Measurements from ENCODE around the gene PTPRM. TPM values are rescaled to one million over a fixed set of nuclear protein-coding genes. Genes with fewer than 3 reads are reported as not detected.

PTPRM gene
- total and polyA plus RNA-seq, 2 of the 8 experiments (the other 6 are each of a cell fraction or from before 2014, with no cell fraction given): 4.1 to 7.0 TPM

DNA sequence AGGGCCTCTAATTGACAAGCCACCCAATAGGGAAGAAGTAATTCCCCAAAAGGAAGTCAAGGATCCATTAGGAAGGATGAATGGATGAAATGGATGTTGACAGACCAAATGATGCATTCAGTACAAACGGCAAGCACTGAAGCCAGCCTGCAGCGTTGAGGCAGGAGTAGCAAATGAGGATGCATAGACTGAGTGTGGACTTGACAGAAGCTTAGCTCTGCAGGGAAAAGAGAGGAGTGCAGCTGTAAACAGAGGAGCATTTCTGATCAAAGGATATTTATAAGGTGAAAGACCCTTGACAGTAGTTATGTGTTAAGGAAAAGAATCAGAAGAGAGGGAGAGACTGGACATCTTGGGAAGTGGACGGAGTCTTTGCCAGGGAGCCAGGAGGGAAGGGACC lies 788.9 kb downstream of the PTPRM start:
- Histone ChIP-seq H4K8ac (ENCODE audit: extremely low read depth, insufficient read depth, low read length) (no peak overlapping the region), H3K79me1 (ENCODE audit: low read depth, low read length) (no peaks in the 10 kb centered on the region), H3K9ac (replicated peaks in 1 of 4; ENCODE audit: extremely low read depth in 1 of 4, low read depth in 3 of 4, low read length in 3 of 4) (no peak overlapping the region), H3K36me3 (ENCODE audit: control insufficient read depth in 2 of 4, insufficient read depth in 4 of 4, low read length in 3 of 4) (no peaks in the 10 kb centered on the region), H2BK12ac (ENCODE audit: low read depth, low read length) (no peak overlapping the region), H3K23me2 (ENCODE audit: low read depth, low read length) (no peaks in the 10 kb centered on the region), H3K4ac (replicated peaks; ENCODE audit: insufficient read length, low read depth, low read length) (no peak overlapping the region), H2BK15ac (ENCODE audit: low read length) (no peak overlapping the region), H3K18ac (ENCODE audit: extremely low read depth, low read length) (no peak overlapping the region), H3K4me2 (ENCODE audit: insufficient read depth in 1 of 2, low read depth in 2 of 2, low read length in 2 of 2) (no peak overlapping the region), H3K27ac (ENCODE audit: low read depth, low read length) (no peak overlapping the region), H2BK5ac (ENCODE audit: low read depth, low read length) (no peak overlapping the region), H4K91ac (replicated peaks; ENCODE audit: insufficient read length, low read length) (no peak overlapping the region), H3K23ac (ENCODE audit: insufficient read length) (no peak overlapping the region), H3K4me1 (replicated peaks in 1 of 4; ENCODE audit: control insufficient read depth in 3 of 4, insufficient read depth in 4 of 4, low read length in 3 of 4) (peaks cover 3 to 10% (median 7%) of the 10 kb centered on the region in 4 experiments; a peak in 5 of 7 replicates), H2AK5ac (ENCODE audit: low read depth, low read length) (peak overlapping the region; percentile 25; the same call in 1 of the 2 replicates), H3K9me3 (ENCODE audit: insufficient read depth in 2 of 2, low read depth in 1 of 2, low read length in 1 of 2) (no peaks in the 10 kb centered on the region), H3K14ac (ENCODE audit: insufficient read length) (no peak overlapping the region), H4K5ac (ENCODE audit: insufficient read length, low read depth, low read length) (no peak overlapping the region), H3K27me3 (replicated peaks in 1 of 4; ENCODE audit: control insufficient read depth in 3 of 4, extremely low read depth in 1 of 4, insufficient read depth in 3 of 4, low read length in 3 of 4) (no peaks in the 10 kb centered on the region), H3K56ac (replicated peaks; ENCODE audit: insufficient read length, low read depth, low read length) (no peak overlapping the region), H2BK120ac (replicated peaks; ENCODE audit: low read depth, low read length) (no peak overlapping the region), H3K79me2 (ENCODE audit: control insufficient read depth in 1 of 2, insufficient read depth in 2 of 2, low read length in 2 of 2) (no peaks in the 10 kb centered on the region), H4K20me1 (replicated peaks in 1 of 2; ENCODE audit: control insufficient read depth in 1 of 2, insufficient read depth in 2 of 2, low read length in 2 of 2) (no peaks in the 10 kb centered on the region), H3K4me3 (ENCODE audit: extremely low read depth in 1 of 4, insufficient read depth in 2 of 4, low read depth in 3 of 4, low read length in 4 of 4) (no peak overlapping the region), H2BK20ac (ENCODE audit: low read length) (no peak overlapping the region), H2AFZ (ENCODE audit: low read length) (no peak overlapping the region)
- ChIA-PET POLR2A (ENCODE audit: partially characterized antibody) (no interaction called here), CTCF (ENCODE audit: partially characterized antibody) (interaction anchor here (0.6 to 2.8 kb wide), 4 partner anchors 9 to 42 kb away, joined by 3 to 11 read pairs (median 4); no protein-coding TSS in a partner anchor)
- 70% methylated on average over 3 of the region's 3 CpGs; no CpG with 5 or more reads in 1 of the 2 experiments for WGBS, 2 experiments (ENCODE audit: extremely low coverage in 1 of 2, insufficient coverage in 1 of 2, insufficient read length in 1 of 2, insufficient replicate concordance in 2 of 2, low coverage in 1 of 2, low lambda C conversion rate in 2 of 2, missing lambda C conversion rate in 1 of 2)
- DNase-seq (ENCODE audit: low read depth in 1 of 2, low spot score in 2 of 2) (no peak), FAIRE-seq (no peak)
- no peak for TF ChIP-seq PHF8 (conservative IDR thresholded peaks at IDR 0.05; ENCODE audit: low read depth, low read length)
- TF ChIP-seq SP4 (IDR thresholded peaks at IDR 0.05; ENCODE audit: low read length): no peak
- TF ChIP-seq, protein P1, sequence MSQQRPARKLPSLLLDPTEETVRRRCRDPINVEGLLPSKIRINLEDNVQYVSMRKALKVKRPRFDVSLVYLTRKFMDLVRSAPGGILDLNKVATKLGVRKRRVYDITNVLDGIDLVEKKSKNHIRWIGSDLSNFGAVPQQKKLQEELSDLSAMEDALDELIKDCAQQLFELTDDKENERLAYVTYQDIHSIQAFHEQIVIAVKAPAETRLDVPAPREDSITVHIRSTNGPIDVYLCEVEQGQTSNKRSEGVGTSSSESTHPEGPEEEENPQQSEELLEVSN (IDR thresholded peaks at IDR 0.05): no peak
- TF ChIP-seq CREB1 (IDR thresholded peaks at IDR 0.05): no peak
- no peak for TF ChIP-seq YY1 (IDR thresholded peaks at IDR 0.05; ENCODE audit: low read depth, low read length)
- TF ChIP-seq GTF2F1 (IDR thresholded peaks at IDR 0.05; ENCODE audit: borderline replicate concordance, low read depth, low read length): no peak
- TF ChIP-seq KDM4A (IDR thresholded peaks at IDR 0.05; ENCODE audit: low read depth, low read length, severe bottlenecking): no peak
- TF ChIP-seq RNF2 (IDR thresholded peaks at IDR 0.05; ENCODE audit: borderline replicate concordance, low read depth, low read length, missing control alignments, poor library complexity, severe bottlenecking): no peak
- no peak for TF ChIP-seq RAD21 (IDR thresholded peaks at IDR 0.05 in 1 of 2, conservative IDR thresholded peaks at IDR 0.05 in 1 of 2; ENCODE audit: low read depth in 2 of 2, low read length in 2 of 2)
- no peak for TF ChIP-seq CEBPB (IDR thresholded peaks at IDR 0.05; ENCODE audit: low read depth, low read length)
- no peak for TF ChIP-seq TCF12 (IDR thresholded peaks at IDR 0.05; ENCODE audit: low read depth, low read length)
- TF ChIP-seq SAP30 (IDR thresholded peaks at IDR 0.05; ENCODE audit: insufficient read depth, insufficient replicate concordance, low read length): no peak
- no peak for TF ChIP-seq ASH2L (IDR thresholded peaks at IDR 0.05; ENCODE audit: low read length)
- no peak for TF ChIP-seq SRF (IDR thresholded peaks at IDR 0.05; ENCODE audit: low read depth, low read length)
